NCI-H345 treated with DMSO at 0.1 percent for 48 hours (cell line): ENCODE data around the gene RCCD1.

ENCODE experiments used
- DNase-seq: peaks from one replicate; lab custom pipeline; 2025; ENCODE audit not compliant: unreplicated experiment; lab: John Stamatoyannopoulos, UW

RCCD1 gene

GRCh38 chr15:91001209-91001608 is 46.5 kb downstream of the RCCD1 start:
- no peak for DNase-seq

- DNase-seq: no peak
These were observed 52.6 kb downstream of the RCCD1 start for GRCh38 chr15:91007266-91007665.
